ENCODE results near the gene TMEM247. TPM values are rescaled to one million over a fixed set of nuclear protein-coding genes. Genes with fewer than 3 reads are reported as not detected.

TMEM247 gene
- total RNA-seq, 2 experiments from 2014 or later, result not detected

DNA sequence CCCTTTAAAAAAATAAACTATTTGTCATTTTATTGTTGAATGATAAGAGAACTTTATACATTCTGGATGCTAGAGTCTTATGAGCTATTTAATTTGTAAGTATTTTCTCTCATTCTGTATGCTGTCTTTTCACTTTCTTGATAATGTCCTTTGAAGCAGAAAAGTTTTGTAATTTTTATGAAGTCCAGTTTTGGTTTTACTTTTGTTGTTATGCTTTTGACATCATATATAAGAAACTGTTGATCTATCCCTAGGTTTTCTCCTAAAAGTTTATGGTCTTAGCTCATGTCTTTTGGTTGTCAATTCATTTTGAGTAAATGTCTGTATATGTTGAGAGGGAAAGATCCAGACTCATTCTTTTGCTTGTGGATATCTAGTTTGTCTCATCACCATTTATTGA lies 52.5 kb downstream of the TMEM247 start:
- Mint-ChIP-seq H3K27ac (no peak overlapping the region), H3K4me3 (no peak overlapping the region), H3K27me3 (no peaks in the 10 kb centered on the region), H3K9me3 (no peaks in the 10 kb centered on the region), H3K36me3 (ENCODE audit: low read depth) (peaks cover 30% of the 10 kb centered on the region), H3K4me1 (ENCODE audit: low read depth) (peaks cover 28% of the 10 kb centered on the region)
- ChIA-PET POLR2A (no interaction called here), CTCF (no interaction called here)
- Histone ChIP-seq H3K27me3 (ENCODE audit: control insufficient read depth in 1 of 2, insufficient read depth in 2 of 2, low read length in 2 of 2) (no peaks in the 10 kb centered on the region), H3K9me3 (ENCODE audit: control insufficient read depth in 1 of 2, insufficient read depth in 1 of 2, low read length in 2 of 2) (no peaks in the 10 kb centered on the region), H3K4me1 (ENCODE audit: insufficient read depth, low read length) (peaks cover 24% of the 10 kb centered on the region), H3K4me3 (ENCODE audit: low read length) (no peak overlapping the region), H3K27ac (ENCODE audit: low read depth in 1 of 2, low read length in 2 of 2) (no peak overlapping the region), H3K36me3 (ENCODE audit: insufficient read depth, low read length) (no peaks in the 10 kb centered on the region)
- DNase-seq, result no peak
- intact Hi-C loops (cut with DNase I, micrococcal nuclease), result no loop called here
- ATAC-seq (ENCODE audit: poor library complexity), result no peak
- TF ChIP-seq, protein P1, sequence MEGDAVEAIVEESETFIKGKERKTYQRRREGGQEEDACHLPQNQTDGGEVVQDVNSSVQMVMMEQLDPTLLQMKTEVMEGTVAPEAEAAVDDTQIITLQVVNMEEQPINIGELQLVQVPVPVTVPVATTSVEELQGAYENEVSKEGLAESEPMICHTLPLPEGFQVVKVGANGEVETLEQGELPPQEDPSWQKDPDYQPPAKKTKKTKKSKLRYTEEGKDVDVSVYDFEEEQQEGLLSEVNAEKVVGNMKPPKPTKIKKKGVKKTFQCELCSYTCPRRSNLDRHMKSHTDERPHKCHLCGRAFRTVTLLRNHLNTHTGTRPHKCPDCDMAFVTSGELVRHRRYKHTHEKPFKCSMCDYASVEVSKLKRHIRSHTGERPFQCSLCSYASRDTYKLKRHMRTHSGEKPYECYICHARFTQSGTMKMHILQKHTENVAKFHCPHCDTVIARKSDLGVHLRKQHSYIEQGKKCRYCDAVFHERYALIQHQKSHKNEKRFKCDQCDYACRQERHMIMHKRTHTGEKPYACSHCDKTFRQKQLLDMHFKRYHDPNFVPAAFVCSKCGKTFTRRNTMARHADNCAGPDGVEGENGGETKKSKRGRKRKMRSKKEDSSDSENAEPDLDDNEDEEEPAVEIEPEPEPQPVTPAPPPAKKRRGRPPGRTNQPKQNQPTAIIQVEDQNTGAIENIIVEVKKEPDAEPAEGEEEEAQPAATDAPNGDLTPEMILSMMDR (IDR thresholded peaks at IDR 0.05), result no peak

Other genes starting within 250 kb of the TMEM247 start
- 1 to 10 TPM; 4.2 to 5.4 TPM for gene EPAS1, start 182.2 kb upstream of the TMEM247 start, total RNA-seq
- 10 to 100 TPM; 15.1 to 16.5 TPM for gene RHOQ, start 62.9 kb downstream of the TMEM247 start, total RNA-seq
- gene ATP6V1E2, start 63.0 kb downstream of the TMEM247 start, total RNA-seq, result 1 to 10 TPM; 6.0 to 7.1 TPM
- 1 to 10 TPM; 5.1 to 7.9 TPM for gene PIGF, start 137.5 kb downstream of the TMEM247 start, total RNA-seq
- gene CRIPT, start 137.7 kb downstream of the TMEM247 start, total RNA-seq, result 10 to 100 TPM; 15.6 TPM
- 1 to 10 TPM; 7.9 to 8.5 TPM for gene SOCS5, start 219.7 kb downstream of the TMEM247 start, total RNA-seq

Data from CD4-positive, alpha-beta T cell (primary cell).